COR-L47 (cell line): ENCODE data around the gene REEP5.
"Not testable (repeated sequence)": the region's sequence is repeated elsewhere in the genome, so short reads cannot be mapped to it uniquely, and the experiment has no call there.

ENCODE experiments used
- DNase-seq: peaks from one replicate; lab custom pipeline; 2025; lab: John Stamatoyannopoulos, UW

The REEP5 gene

GRCh38 chr5:112921833-112922817, at the start of gene REEP5:
Gene REEP5, minus strand, starts transcription at chr5:112922227. Its CDS starts 37 bp downstream, at chr5:112922190.
- peak; percentile 82 for DNase-seq

GRCh38 chr5:112971276-112971675, 49.2 kb upstream of the REEP5 start:
- DNase-seq = no peak

- DNase-seq = no peak
Measured at GRCh38 chr5:112968411-112969106, 46.5 kb upstream of the REEP5 start.

- no peak for DNase-seq
Measured at GRCh38 chr5:112967520-112968083, 45.6 kb upstream of the REEP5 start.

GRCh38 chr5:112965733-112966306, 43.8 kb upstream of the REEP5 start:
- no peak for DNase-seq

GRCh38 chr5:112963374-112963733, 41.3 kb upstream of the REEP5 start:
- DNase-seq = not testable (repeated sequence)

- no peak for DNase-seq
Measured at GRCh38 chr5:112960863-112961504, 39.0 kb upstream of the REEP5 start.

- no peak for DNase-seq
Measured at GRCh38 chr5:112960315-112960714, 38.3 kb upstream of the REEP5 start.

- not testable (repeated sequence) for DNase-seq
Measured at GRCh38 chr5:112959872-112960271, 37.8 kb upstream of the REEP5 start.

GRCh38 chr5:112958093-112959088, 36.4 kb upstream of the REEP5 start:
- peak; percentile 46 for DNase-seq

- no peak for DNase-seq
Measured at GRCh38 chr5:112957036-112957808, 35.2 kb upstream of the REEP5 start.

GRCh38 chr5:112956606-112957005, 34.6 kb upstream of the REEP5 start:
- DNase-seq = no peak

GRCh38 chr5:112951124-112951702, 29.2 kb upstream of the REEP5 start:
- DNase-seq = no peak

- DNase-seq = no peak
Measured at GRCh38 chr5:112948458-112948857, 26.4 kb upstream of the REEP5 start.

GRCh38 chr5:112940670-112941069, 18.6 kb upstream of the REEP5 start:
- DNase-seq = no peak

GRCh38 chr5:112938286-112938685, 16.3 kb upstream of the REEP5 start:
- DNase-seq = no peak

GRCh38 chr5:112935675-112936074, 13.6 kb upstream of the REEP5 start:
- DNase-seq = no peak

- no peak for DNase-seq
Measured at GRCh38 chr5:112934366-112934663, 12.3 kb upstream of the REEP5 start.

- DNase-seq = no peak
Measured at GRCh38 chr5:112933651-112934365, 11.8 kb upstream of the REEP5 start.
